ENCODE results near the gene GPC6. TPM values are rescaled to one million over a fixed set of nuclear protein-coding genes. Genes with fewer than 3 reads are reported as not detected.

GPC6 gene
- total RNA-seq, 1 donor from 2014 or later, result 42.9 TPM

GRCh38 chr13:93977986-93978385 lies 751.4 kb downstream of the GPC6 start:
- Mint-ChIP-seq H3K4me3 (no peak overlapping the region), H3K4me1 (peaks cover 2% of the 10 kb centered on the region), H3K9me3 (no peaks in the 10 kb centered on the region), H3K27ac (no peak overlapping the region), H3K36me3 (no peaks in the 10 kb centered on the region), H3K27me3 (ENCODE audit: insufficient read depth, low read depth) (no peaks in the 10 kb centered on the region)
- Histone ChIP-seq H3K9me3 (ENCODE audit: low read depth) (no peaks in the 10 kb centered on the region), H3K4me2 (no peak overlapping the region), H3F3A (ENCODE audit: low read depth) (no peaks in the 10 kb centered on the region), H2AFZ (replicated peaks) (no peak overlapping the region), H3K79me2 (ENCODE audit: low read depth) (no peaks in the 10 kb centered on the region), H4K20me1 (ENCODE audit: low read depth) (no peaks in the 10 kb centered on the region), H3K9ac (no peak overlapping the region), H3K4me3 (no peak overlapping the region), H3K36me3 (no peaks in the 10 kb centered on the region), H3K27ac (no peak overlapping the region), H3K27me3 (no peaks in the 10 kb centered on the region), H3K4me1 (no peaks in the 10 kb centered on the region)
- TF ChIP-seq EZH2 (IDR thresholded peaks at IDR 0.05) (no peak), EZH2phosphoT487 (IDR thresholded peaks at IDR 0.05) (no peak)
- TF ChIP-seq, protein P1, sequence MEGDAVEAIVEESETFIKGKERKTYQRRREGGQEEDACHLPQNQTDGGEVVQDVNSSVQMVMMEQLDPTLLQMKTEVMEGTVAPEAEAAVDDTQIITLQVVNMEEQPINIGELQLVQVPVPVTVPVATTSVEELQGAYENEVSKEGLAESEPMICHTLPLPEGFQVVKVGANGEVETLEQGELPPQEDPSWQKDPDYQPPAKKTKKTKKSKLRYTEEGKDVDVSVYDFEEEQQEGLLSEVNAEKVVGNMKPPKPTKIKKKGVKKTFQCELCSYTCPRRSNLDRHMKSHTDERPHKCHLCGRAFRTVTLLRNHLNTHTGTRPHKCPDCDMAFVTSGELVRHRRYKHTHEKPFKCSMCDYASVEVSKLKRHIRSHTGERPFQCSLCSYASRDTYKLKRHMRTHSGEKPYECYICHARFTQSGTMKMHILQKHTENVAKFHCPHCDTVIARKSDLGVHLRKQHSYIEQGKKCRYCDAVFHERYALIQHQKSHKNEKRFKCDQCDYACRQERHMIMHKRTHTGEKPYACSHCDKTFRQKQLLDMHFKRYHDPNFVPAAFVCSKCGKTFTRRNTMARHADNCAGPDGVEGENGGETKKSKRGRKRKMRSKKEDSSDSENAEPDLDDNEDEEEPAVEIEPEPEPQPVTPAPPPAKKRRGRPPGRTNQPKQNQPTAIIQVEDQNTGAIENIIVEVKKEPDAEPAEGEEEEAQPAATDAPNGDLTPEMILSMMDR (IDR thresholded peaks at IDR 0.05), result no peak
- no peak for DNase-seq (ENCODE audit: low spot score)

DNA sequence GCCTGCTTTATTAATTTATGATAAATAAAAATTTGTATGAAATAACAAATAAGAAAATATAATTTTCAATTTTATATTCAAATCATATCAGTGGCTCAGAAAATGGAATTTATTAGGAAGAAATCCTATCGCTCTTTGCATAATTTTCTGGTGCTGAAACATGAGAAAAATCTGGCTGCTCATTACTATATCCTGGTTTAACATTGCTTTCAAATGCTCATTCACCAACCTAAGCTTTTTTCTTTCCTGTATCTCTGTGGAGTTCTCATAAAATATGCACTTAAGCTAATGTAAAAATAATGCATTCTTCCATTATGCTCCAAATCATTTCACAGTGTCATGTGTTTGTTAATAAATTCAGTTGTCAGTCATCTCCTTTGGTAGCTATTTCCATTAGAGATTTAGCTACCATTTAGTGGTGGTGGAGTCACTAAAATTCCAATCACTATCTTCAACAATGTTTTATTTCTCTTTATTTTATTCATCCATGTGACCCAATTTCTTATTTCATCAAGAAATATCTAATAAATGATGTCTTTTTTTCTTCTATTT lies 754.9 kb downstream of the GPC6 start:
- H3K79me2 ChIP-seq (ENCODE audit: low read depth), result no peaks in the 10 kb centered on the region
- no peaks in the 10 kb centered on the region for H3F3A ChIP-seq (ENCODE audit: low read depth)
- no peaks in the 10 kb centered on the region for H3K36me3 ChIP-seq
- TF ChIP-seq EZH2 (IDR thresholded peaks at IDR 0.05), result no peak
- TF ChIP-seq, protein P1 (IDR thresholded peaks at IDR 0.05), result no peak
- TF ChIP-seq EZH2phosphoT487 (IDR thresholded peaks at IDR 0.05), result no peak
- no peak overlapping the region for H3K27ac ChIP-seq
- Mint-ChIP-seq H3K27ac (no peak overlapping the region), H3K4me3 (no peak overlapping the region), H3K27me3 (ENCODE audit: insufficient read depth, low read depth) (no peaks in the 10 kb centered on the region), H3K4me1 (peaks cover 2% of the 10 kb centered on the region), H3K36me3 (no peaks in the 10 kb centered on the region), H3K9me3 (no peaks in the 10 kb centered on the region)
- H3K4me3 ChIP-seq, result no peak overlapping the region
- no peak overlapping the region for H2AFZ ChIP-seq (replicated peaks)
- H3K4me2 ChIP-seq, result no peak overlapping the region
- H3K27me3 ChIP-seq, result no peaks in the 10 kb centered on the region
- H3K4me1 ChIP-seq, result no peaks in the 10 kb centered on the region
- no peaks in the 10 kb centered on the region for H3K9me3 ChIP-seq (ENCODE audit: low read depth)
- no peaks in the 10 kb centered on the region for H4K20me1 ChIP-seq (ENCODE audit: low read depth)
- no peak overlapping the region for H3K9ac ChIP-seq
- DNase-seq (ENCODE audit: low spot score), result no peak

DNA sequence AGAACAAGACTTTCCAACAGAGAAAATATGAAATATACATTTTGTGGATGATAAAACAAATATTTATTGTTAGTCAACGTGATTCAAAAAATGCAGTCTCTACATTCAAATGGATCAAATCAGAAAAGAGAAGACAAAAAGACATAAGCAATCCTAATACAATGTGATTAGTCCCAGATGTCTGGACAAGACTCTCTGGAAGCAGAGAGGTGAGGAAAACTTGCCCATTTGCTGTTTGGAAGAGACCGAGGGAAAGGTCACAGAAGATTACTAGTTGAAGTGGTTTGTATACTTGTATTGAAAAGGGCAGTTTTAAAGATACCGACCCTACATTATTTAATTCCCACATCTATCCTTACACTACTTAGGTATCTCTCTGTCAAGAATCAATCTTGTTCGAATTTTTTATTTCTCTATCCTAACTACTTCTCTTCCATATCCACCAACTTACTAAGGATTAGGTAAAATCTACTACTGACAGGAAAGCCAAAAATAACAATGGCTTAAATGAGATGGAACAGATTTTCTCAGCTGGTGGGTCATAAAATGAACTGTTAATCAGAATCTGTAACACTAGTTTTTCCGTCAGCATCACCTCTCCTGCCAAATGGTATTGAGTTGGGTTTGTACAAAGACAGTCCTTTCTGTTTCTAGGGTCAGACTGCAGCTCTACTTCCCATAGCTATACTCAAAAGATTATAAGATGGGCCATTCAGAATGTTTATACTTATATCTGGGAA lies 755.7 kb downstream of the GPC6 start:
- Histone ChIP-seq H3K36me3 (no peaks in the 10 kb centered on the region), H3K27me3 (no peaks in the 10 kb centered on the region), H3K4me1 (no peaks in the 10 kb centered on the region), H4K20me1 (ENCODE audit: low read depth) (no peaks in the 10 kb centered on the region), H3K9me3 (ENCODE audit: low read depth) (no peaks in the 10 kb centered on the region), H3K79me2 (ENCODE audit: low read depth) (no peaks in the 10 kb centered on the region), H3F3A (ENCODE audit: low read depth) (no peaks in the 10 kb centered on the region), H2AFZ (replicated peaks) (no peak overlapping the region), H3K4me3 (no peak overlapping the region), H3K4me2 (no peak overlapping the region), H3K9ac (no peak overlapping the region), H3K27ac (no peak overlapping the region)
- no peak for TF ChIP-seq EZH2 (IDR thresholded peaks at IDR 0.05)
- TF ChIP-seq EZH2phosphoT487 (IDR thresholded peaks at IDR 0.05), result no peak
- TF ChIP-seq, protein P1 (IDR thresholded peaks at IDR 0.05), result no peak
- H3K4me1 Mint-ChIP-seq, result peaks cover 2% of the 10 kb centered on the region
- no peaks in the 10 kb centered on the region for H3K27me3 Mint-ChIP-seq (ENCODE audit: insufficient read depth, low read depth)
- DNase-seq (ENCODE audit: low spot score), result no peak
- H3K36me3 Mint-ChIP-seq, result no peaks in the 10 kb centered on the region
- H3K4me3 Mint-ChIP-seq, result no peak overlapping the region
- H3K9me3 Mint-ChIP-seq, result no peaks in the 10 kb centered on the region
- H3K27ac Mint-ChIP-seq, result no peak overlapping the region

Measured in neural progenitor cell (in vitro differentiated cells).